Cardiac fibroblast (primary cell): ENCODE measurements around the gene DGKD.
"Not testable (repeated sequence)": the region's sequence is repeated elsewhere in the genome, so short reads cannot be mapped to it uniquely, and the experiment has no call there.

Experiments
- DNase-seq, 2 donors: peaks; one replicate each; pipeline versions ENCODE4 v3.0.0 to v3.0.0-alpha.2; 2010; ENCODE audit warnings: low read depth in 2 of 2
- H3K4me3 ChIP-seq, 2 donors: replicated peaks in 1 of 2; 1 replicate in 1 of 2; 2 replicates in 1 of 2; pipeline ENCODE4 v1.5.1; 2011; ENCODE audit warnings: low read depth in 2 of 2, low read length in 2 of 2, mild to moderate bottlenecking in 2 of 2, moderate library complexity in 1 of 2
- TF ChIP-seq, protein P1 (sequence below): IDR thresholded peaks from one replicate; pipeline ENCODE4 v1.5.1; 2011; ENCODE audit warnings: low read depth, mild to moderate bottlenecking, low read length, inconsistent platforms

Gene DGKD

DNA sequence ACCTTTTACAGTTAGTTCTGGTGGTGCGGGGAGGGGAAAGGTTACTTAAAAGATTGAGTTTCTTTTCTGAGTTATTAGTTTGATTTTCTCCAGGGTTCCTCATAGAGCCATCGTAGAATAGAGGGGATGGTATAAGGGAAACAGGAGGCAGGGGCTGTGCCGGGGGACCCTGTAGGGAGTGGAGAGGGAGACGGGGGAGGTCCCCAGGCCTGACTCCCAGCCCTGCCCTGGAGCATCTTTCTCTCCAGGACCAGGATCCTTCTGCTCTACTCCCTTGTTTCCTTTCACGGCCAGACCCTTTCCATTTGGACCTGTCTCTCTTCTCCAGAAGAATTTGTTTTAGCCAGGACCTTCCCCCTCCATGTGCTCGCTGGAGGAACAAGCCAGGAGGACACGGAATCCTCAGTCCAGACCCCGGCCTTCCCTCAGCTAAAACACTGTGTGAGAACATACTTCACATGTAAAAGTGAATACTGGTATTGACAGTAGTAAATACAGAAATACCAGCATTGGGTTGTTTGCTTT lies 35.4 kb downstream of the DGKD start:
- no peak for DNase-seq
- TF ChIP-seq, protein P1, sequence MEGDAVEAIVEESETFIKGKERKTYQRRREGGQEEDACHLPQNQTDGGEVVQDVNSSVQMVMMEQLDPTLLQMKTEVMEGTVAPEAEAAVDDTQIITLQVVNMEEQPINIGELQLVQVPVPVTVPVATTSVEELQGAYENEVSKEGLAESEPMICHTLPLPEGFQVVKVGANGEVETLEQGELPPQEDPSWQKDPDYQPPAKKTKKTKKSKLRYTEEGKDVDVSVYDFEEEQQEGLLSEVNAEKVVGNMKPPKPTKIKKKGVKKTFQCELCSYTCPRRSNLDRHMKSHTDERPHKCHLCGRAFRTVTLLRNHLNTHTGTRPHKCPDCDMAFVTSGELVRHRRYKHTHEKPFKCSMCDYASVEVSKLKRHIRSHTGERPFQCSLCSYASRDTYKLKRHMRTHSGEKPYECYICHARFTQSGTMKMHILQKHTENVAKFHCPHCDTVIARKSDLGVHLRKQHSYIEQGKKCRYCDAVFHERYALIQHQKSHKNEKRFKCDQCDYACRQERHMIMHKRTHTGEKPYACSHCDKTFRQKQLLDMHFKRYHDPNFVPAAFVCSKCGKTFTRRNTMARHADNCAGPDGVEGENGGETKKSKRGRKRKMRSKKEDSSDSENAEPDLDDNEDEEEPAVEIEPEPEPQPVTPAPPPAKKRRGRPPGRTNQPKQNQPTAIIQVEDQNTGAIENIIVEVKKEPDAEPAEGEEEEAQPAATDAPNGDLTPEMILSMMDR = no peak
- no peak overlapping the region for H3K4me3 ChIP-seq

DNA sequence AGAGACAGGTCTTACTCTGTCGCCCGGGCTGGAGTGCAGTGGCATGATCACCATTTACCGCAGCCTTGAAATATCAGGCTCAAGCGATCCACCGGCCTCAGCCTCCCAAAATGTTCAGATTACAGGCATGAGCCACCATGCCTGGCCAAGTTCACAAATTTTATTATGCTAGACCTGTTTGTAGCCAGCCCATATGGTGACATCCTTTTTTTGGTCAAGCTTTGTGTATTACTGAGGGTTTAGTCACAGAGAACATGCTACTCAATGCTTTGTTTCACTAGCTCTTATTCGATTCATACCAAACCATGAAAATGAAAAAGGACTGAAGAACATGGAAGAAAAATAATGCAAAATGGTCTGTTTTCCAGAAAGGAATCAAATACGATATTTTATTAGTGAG lies 41.4 kb downstream of the DGKD start:
- no peak for DNase-seq
- H3K4me3 ChIP-seq = no peak overlapping the region
- TF ChIP-seq, protein P1 = no peak

DNA sequence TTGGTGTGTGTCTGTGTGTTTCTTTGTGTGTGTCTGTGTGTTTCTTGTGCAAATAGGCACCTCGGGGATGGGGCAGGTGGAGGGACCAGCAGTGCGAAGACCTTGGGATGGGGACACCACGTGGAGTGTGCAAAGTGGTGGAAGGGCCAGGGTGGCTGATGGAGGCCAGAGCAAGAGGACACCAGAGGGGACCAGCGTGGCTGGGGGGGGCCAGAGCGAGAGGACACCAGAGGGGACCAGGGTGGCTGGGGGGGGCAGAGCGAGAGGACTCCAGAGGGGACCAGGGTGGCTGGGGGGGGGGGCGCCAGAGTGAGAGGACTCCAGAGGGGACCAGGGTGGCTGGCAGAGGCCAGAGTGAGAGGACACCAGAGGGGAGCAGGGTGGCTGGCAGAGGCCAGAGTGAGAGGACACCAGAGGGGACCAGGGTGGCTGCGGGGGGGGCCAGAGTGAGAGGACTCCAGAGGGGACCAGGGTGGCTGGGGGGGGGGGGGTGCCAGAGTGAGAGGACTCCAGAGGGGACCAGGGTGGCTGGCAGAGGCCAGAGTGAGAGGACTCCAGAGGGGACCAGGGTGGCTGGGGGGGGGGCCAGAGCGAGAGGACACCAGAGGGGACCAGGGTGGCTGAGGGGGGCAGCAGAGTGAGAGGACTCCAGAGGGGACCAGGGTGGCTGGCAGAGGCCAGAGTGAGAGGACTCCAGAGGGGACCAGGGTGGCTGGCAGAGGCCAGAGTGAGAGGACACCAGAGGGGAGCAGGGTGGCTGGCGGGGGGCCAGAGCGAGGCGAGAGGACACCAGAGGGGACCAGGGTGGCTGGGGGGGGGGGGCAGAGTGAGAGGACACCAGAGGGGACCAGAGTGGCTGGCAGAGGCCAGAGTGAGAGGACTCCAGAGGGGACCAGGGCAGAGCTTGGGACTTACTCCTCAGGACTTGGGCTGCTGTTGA lies 42.7 kb downstream of the DGKD start:
- DNase-seq, H3K4me3 ChIP-seq: not testable (repeated sequence)

DNA sequence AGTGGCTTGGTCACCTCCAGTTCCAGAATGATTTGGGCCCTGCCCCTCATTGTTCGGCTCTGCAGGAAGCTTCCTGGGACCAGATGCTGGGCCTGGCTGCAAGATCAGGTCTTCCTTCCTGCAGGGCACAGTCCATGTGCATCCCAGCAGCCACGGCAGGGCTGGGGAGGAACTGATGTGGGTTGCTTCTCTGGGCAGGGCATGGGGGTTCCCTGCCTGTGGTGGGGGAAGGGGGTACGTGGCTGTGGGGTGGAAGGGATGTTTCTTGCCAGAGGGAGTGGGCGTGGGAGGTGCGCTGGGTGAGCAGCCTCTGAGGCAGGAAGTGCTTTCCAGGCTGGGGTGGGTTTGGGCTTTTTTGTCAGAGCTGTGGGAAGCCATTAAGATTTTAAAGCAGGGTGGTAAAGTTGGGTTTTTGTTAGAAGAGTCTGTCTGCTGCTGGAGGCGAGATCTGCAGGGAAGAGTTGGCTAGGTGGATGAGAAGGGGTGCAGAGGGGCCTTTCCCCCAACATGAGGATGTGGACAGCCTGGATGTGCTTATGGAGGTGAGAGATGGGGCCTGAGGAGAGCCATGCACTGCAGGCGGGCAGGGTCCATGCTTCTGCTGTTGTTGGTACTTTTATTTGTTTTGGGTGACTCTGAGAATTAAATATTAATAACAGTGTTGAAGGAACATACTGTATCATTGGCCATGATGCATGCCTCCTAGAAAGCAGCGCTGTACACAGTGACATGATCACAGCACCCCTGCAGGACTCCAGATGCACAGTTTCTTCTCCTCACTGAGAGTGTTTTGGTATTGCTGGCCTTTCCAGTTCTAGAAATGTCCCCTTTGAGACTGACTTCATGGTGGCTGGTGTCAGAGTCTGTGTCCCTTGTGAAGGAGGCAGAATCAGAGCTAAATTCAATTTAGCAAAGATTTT lies 45.3 kb downstream of the DGKD start:
- H3K4me3 ChIP-seq = no peak overlapping the region
- TF ChIP-seq, protein P1 = no peak
- no peak for DNase-seq

DNA sequence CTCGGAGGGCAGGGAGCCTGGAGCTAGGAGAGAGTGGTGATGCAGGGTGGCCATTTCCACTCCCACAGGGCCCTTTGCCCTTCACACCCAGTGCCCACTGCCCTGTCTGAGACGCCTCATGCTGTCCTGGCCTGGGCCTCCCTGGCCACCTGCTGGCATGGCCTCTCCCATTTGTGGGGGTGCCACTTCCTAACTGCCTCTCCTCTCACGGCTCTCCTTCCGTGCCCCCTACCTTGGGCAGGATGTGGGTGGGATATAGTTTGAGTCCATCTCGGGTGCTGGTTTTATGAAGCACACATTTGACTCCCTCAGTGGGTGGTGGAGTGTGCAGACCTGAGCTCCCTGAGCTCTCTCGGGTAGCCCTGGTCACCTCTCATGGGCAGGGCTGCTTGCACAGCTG lies 46.0 kb downstream of the DGKD start:
- no peak overlapping the region for H3K4me3 ChIP-seq
- no peak for DNase-seq
- TF ChIP-seq, protein P1 = no peak

DNA sequence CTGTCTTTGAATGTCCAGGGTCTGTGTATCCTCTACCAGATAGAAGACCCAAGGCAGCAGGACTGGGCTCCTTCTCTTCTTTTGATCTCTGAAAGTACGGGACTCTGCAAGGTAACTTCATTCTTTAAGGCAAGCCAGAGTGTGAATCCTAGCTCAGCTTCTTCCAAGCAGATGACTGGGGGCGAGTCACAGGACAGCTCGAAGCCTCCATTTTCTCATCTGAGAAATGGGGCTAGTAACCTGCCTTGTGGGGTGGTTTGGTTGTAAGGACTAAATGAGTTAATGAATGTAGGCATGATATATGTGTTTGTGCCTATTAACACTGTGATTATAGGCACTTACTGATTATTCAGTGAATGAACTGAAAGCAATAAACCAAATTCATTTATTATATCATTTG lies 46.7 kb downstream of the DGKD start:
- no peak for DNase-seq
- no peak overlapping the region for H3K4me3 ChIP-seq
- TF ChIP-seq, protein P1 = no peak

DNA sequence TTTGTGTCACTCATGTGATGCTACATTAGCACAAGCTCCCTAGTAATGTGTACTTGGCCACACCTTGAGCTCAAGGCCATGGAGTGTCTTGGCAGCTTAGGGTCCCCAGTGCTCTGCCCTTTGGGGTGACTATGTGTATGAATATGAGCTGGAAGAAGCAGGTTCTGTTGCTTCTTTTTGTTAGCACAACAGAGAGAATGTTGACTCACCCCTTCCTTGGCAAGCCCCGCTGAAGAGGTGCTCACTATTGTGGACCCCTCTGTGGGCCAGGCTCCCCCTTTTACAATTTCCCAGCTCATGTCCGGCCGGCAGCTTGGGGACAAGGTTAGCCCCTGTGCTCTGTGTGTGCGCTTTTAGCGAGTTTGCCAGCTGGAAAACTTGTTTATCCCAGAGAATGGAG lies 48.1 kb downstream of the DGKD start:
- TF ChIP-seq, protein P1 = no peak
- no peak for DNase-seq

More for the DNA sequence above, 48.1 kb downstream of the DGKD start:
- no peak overlapping the region for H3K4me3 ChIP-seq
